A549 (cell line): ENCODE data around the gene IFT80. TPM values are rescaled to one million over a fixed set of nuclear protein-coding genes. Genes with fewer than 3 reads are reported as not detected.
"Not testable (repeated sequence)": the region's sequence is repeated elsewhere in the genome, so short reads cannot be mapped to it uniquely, and the experiment has no call there.

Source experiments
- ATAC-seq, 2 experiments: fragments of 200-7000 bp in 1 of 2; fragments of >200 bp in 1 of 2; cut with Nextera tagmentation in 1 of 2; cut with Tn5 transposase in 1 of 2; 3 replicates each; pipeline versions ENCODE4 v1.8.0 to v1.9.1; 2018 to 2020; ENCODE audit warnings: mild to moderate bottlenecking in 1 of 2, moderate library complexity in 1 of 2
- CTCF ChIA-PET: fragments of 300-600 bp; sonication (Branson Sonifier 250); formaldehyde crosslinking; extraction: SDS; loops from one replicate; lab custom pipeline; 2021; ENCODE audit warnings: antibody characterized with exemption, inconsistent platforms; lab: Yijun Ruan, JAX
- POLR2A ChIA-PET: fragments of 350-600 bp; formaldehyde crosslinking; extraction: SDS; loops from one replicate; lab custom pipeline; 2021; ENCODE audit warnings: antibody characterized with exemption, inconsistent platforms; lab: Yijun Ruan, JAX
- DNase-seq, 2 experiments: peaks; one replicate each; pipeline versions ENCODE4 v3.0.0 to v3.0.0-alpha.2; 2011 to 2016; ENCODE audit warnings: low read depth in 1 of 2, low spot score in 1 of 2
- FAIRE-seq: peaks from 2 replicates; lab custom pipeline; 2011; peaks lifted over from hg19 to GRCh38; lab: Jason Lieb, UNC
- H3K27ac ChIP-seq, 2 experiments: fragments of >200 bp; sonication (Bioruptor Twin); formaldehyde crosslinking; 3 replicates each; pipeline ENCODE4 v1.5.1; 2016 to 2017
- H3K4me1 ChIP-seq: fragments of >200 bp; sonication (Bioruptor Twin); formaldehyde crosslinking; 3 replicates; pipeline ENCODE4 v1.6.1; 2016
- H3K4me2 ChIP-seq: fragments of >200 bp; sonication (Bioruptor Twin); formaldehyde crosslinking; 3 replicates; pipeline ENCODE4 v1.6.1; 2016
- H3K4me3 ChIP-seq: fragments of >200 bp; sonication (Bioruptor Twin); formaldehyde crosslinking; 3 replicates; pipeline ENCODE4 v1.5.1; 2016
- H3K9me3 ChIP-seq: fragments of >200 bp; sonication (Bioruptor Twin); formaldehyde crosslinking; 3 replicates; pipeline ENCODE4 v1.6.1; 2016
- BHLHE40 ChIP-seq: IDR thresholded peaks from 2 replicates; pipeline ENCODE4 v1.6.1; 2012; ENCODE audit warnings: low read depth, low read length, inconsistent platforms
- CHD2 ChIP-seq: fragments of 150-350 bp; IDR thresholded peaks from 2 replicates; pipeline ENCODE4 v1.6.1; 2014; ENCODE audit warnings: low read length; ENCODE audit not compliant: partially characterized antibody
- EHF ChIP-seq: fragments of 250-450 bp; sonication (Bioruptor Pico); IDR thresholded peaks from 2 replicates; pipeline ENCODE4 v1.5.0; 2020; ENCODE audit warnings: mild to moderate bottlenecking
- HDAC2 ChIP-seq: fragments of 200-600 bp; sonication (generic); IDR thresholded peaks from 2 replicates; pipeline ENCODE4 v1.6.1; 2016
- HOXB13 ChIP-seq: fragments of 250-450 bp; sonication (Bioruptor Pico); IDR thresholded peaks from 2 replicates; pipeline ENCODE4 v1.5.0; 2020; ENCODE audit warnings: low read depth, mild to moderate bottlenecking, moderate library complexity
- HOXB5 ChIP-seq: fragments of 250-450 bp; sonication (Bioruptor Pico); IDR thresholded peaks from 2 replicates; pipeline ENCODE4 v1.5.0; 2020; ENCODE audit warnings: mild to moderate bottlenecking, moderate library complexity
- KDM5A ChIP-seq: fragments of 200-600 bp; sonication (generic); IDR thresholded peaks from 2 replicates; pipeline ENCODE4 v1.6.1; 2016; ENCODE audit warnings: antibody characterized with exemption, mild to moderate bottlenecking
- MAFK ChIP-seq: fragments of 450-650 bp; IDR thresholded peaks from 2 replicates; pipeline ENCODE4 v1.6.1; 2014; ENCODE audit not compliant: partially characterized antibody
- MAZ ChIP-seq: fragments of 150-350 bp; IDR thresholded peaks from 2 replicates; pipeline ENCODE4 v1.6.1; 2014; ENCODE audit warnings: antibody characterized with exemption, low read depth, low read length, borderline replicate concordance
- NFE2L2 ChIP-seq: fragments of 150-350 bp; conservative IDR thresholded peaks from 2 replicates; pipeline ENCODE4 v1.6.1; 2014; ENCODE audit warnings: low read length
- NPAS2 ChIP-seq: fragments of 250-450 bp; sonication (Bioruptor Pico); IDR thresholded peaks from 2 replicates; pipeline ENCODE4 v1.8.0; 2022; ENCODE audit warnings: mild to moderate bottlenecking, moderate library complexity, borderline replicate concordance
- POLR2A ChIP-seq: IDR thresholded peaks from 2 replicates; pipeline ENCODE4 v1.6.1; 2012; ENCODE audit warnings: mild to moderate bottlenecking, low read length
- POLR2AphosphoS2 ChIP-seq: conservative IDR thresholded peaks from 2 replicates; pipeline ENCODE4 v1.6.1; 2012; ENCODE audit warnings: low read length, improper control_type of control experiment, inconsistent platforms
- RAD21 ChIP-seq, 2 experiments: fragments of >200 bp in 1 of 2; sonication (Bioruptor Twin) in 1 of 2; formaldehyde crosslinking in 1 of 2; IDR thresholded peaks in 1 of 2; conservative IDR thresholded peaks in 1 of 2; 2 replicates in 1 of 2; 3 replicates in 1 of 2; pipeline ENCODE4 v1.6.1; 2012 to 2018; ENCODE audit warnings: inconsistent platforms in 1 of 2
- RFX5 ChIP-seq: fragments of 450-650 bp; IDR thresholded peaks from 2 replicates; pipeline ENCODE4 v1.7.1; 2014; ENCODE audit warnings: antibody characterized with exemption, mild to moderate bottlenecking, moderate library complexity
- WGBS: methylation state at CpG from one replicate; pipeline ENCODE4 v1.1.6; 2017; ENCODE audit errors: missing lambda C conversion rate; 5-methylcytosine and 5-hydroxymethylcytosine counted together
- polyA plus RNA-seq, 4 experiments: library from polyadenylated mRNA; depleted of rRNA in 3 of 4; stranded (reverse); fragments of >200 nt; fragmentation: RNase III in 1 of 4; extraction: RNeasy Plus Mini Kit Qiagen cat#74134 plus additional on column Dnase treatment in 1 of 4; gene quantifications; 2 replicates in 3 of 4; 3 replicates in 1 of 4; pipeline ENCODE4 v1.2.3, GENCODE V29; 2011 to 2017
- TF ChIP-seq, protein P1 (sequence below): fragments of 450-650 bp; IDR thresholded peaks from 2 replicates; pipeline ENCODE4 v1.6.1; 2014; ENCODE audit warnings: antibody characterized with exemption
- TF ChIP-seq, protein P2 (sequence below): IDR thresholded peaks from 2 replicates; pipeline ENCODE4 v1.6.1; 2012
- TF ChIP-seq, protein P3 (sequence below): fragments of 200-600 bp; sonication (generic); IDR thresholded peaks from 2 replicates; pipeline ENCODE4 v1.6.1; 2016; ENCODE audit warnings: antibody characterized with exemption, mild to moderate bottlenecking, moderate library complexity
- TF ChIP-seq, protein P4 (sequence below): fragments of >200 bp; sonication (Bioruptor Twin); formaldehyde crosslinking; IDR thresholded peaks from 3 replicates; pipeline ENCODE4 v1.5.1; 2016

IFT80 gene
- polyA plus RNA-seq, 2 of the 4 experiments (the other 2 are of a cell fraction) = 30.6 to 41.8 TPM

DNA sequence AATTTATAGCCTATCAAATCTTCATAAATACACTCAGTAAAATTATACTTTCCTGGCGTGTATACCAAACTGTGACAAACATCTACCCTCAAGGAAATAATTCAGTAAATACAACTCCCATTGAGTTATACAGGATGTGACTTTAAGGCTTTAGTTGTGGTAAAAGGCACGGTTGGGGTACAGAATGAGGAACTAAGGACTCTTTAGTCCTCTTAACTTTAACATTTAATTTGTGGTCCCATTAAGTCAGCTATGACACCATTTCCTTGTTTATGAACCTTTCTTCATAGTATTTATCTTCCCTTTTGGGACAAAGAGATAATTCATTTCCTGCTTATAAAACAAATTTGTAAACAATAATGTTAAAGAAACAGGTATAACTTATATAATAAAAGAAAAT, 30.2 kb downstream of the IFT80 start:
- Histone ChIP-seq H3K4me1 (peaks cover 19% of the 10 kb centered on the region), H3K4me2 (no peak overlapping the region), H3K4me3 (no peak overlapping the region), H3K9me3 (no peaks in the 10 kb centered on the region), H3K27ac (no peak overlapping the region)
- FAIRE-seq (no peak), ATAC-seq (no peak), DNase-seq (no peak)
- POLR2A ChIA-PET = no interaction called here
- WGBS = 83% methylated on average over 2 of the region's 2 CpGs
- CTCF ChIA-PET = no interaction called here
- TF ChIP-seq HDAC2 (no peak), MAZ (no peak), KDM5A (no peak)
- TF ChIP-seq, protein P1, sequence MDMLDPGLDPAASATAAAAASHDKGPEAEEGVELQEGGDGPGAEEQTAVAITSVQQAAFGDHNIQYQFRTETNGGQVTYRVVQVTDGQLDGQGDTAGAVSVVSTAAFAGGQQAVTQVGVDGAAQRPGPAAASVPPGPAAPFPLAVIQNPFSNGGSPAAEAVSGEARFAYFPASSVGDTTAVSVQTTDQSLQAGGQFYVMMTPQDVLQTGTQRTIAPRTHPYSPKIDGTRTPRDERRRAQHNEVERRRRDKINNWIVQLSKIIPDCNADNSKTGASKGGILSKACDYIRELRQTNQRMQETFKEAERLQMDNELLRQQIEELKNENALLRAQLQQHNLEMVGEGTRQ = no peak

DNA sequence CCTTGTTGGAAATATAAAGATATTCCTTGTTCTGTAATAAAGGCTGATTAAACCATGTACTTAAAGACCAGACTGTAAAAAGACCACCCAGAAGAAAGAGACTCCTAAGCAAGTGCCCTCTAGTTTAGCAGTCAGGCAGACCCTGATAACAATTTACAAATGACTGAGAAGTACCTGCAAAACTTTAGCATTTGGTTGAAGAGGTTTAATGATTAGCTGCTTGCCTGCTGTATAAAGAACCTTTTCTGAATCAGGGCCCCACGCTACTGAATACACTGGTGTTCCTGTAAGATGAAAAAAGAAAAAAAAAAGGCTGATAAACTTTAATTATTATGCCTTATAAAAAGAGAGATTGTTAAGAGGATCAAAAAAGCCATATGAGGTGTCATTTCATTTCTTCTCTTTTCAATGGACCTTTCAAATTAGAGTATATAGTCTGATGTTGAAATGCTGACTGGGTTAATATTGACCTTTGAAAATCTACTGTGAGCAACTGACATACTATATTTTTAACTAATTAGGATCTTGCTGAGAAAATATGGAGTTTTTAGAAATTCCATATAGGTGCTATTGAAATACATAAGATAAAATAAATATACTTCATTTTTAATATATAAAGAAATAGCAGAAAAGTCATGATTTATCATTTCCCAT, 33.0 kb downstream of the IFT80 start:
- TF ChIP-seq MAFK (peak; percentile 37), EHF (no peak)
- TF ChIP-seq, all 56 proteins: peak for 1
- POLR2A ChIA-PET = no interaction called here

DNA sequence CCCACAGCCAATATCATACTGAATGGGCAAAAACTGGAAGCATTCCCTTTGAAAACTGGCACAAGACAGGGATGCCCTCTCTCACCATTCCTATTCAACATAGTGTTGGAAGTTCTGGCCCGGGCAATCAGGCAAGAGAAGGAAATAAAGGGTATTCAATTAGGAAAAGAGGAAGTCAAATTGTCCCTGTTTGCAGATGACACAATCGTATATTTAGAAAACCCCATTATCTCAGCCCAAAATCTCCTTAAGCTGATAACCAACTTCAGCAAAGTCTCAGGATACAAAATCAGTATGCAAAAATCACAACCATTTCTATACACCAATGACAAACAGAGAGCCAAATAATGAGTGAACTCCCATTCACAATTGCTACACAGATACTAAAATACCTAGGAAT, 36.1 kb downstream of the IFT80 start:
- CTCF ChIA-PET, ATAC-seq, FAIRE-seq: not testable (repeated sequence)

More for the DNA sequence above, 33.0 kb downstream of the IFT80 start:
- DNase-seq = no peak
- no peaks in the 10 kb centered on the region for H3K4me1 ChIP-seq
- H3K9me3 ChIP-seq = no peaks in the 10 kb centered on the region
- no peak overlapping the region for H3K4me3 ChIP-seq
- CTCF ChIA-PET = no interaction called here
- 89% methylated on average over 1 of the region's 1 CpG for WGBS
- ATAC-seq = no peak
- no peak for FAIRE-seq
- no peak overlapping the region for H3K4me2 ChIP-seq
- H3K27ac ChIP-seq = no peak overlapping the region

DNA sequence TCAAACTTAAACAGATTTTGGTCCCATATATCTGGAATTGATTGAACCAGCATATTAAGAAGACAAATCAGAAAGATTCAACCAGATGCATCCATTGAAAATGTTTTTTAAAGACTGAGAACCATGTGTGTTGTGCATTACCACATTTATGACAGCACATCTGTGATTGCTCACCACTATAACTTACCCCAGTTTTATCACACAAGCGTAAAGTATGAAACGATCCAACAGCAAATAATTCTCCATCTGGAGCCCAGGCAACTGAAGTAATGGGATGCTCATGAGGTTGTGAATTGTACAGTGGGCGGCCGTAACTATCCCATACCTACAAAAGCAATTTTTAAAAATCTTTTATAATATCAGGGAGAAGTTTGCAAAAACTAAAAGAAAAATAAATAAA, 43.2 kb downstream of the IFT80 start:
- Histone ChIP-seq H3K9me3 (no peaks in the 10 kb centered on the region), H3K4me3 (no peak overlapping the region), H3K27ac (no peak overlapping the region), H3K4me1 (no peaks in the 10 kb centered on the region), H3K4me2 (no peak overlapping the region)
- ChIA-PET POLR2A (no interaction called here), CTCF (interaction anchor here (2.1 kb wide), 1 partner anchor 323 kb away, joined by 8 read pairs; no protein-coding TSS in a partner anchor)
- DNase-seq (no peak), ATAC-seq (no peak), FAIRE-seq (no peak)
- WGBS = 98% methylated on average over 4 of the region's 4 CpGs
- no peak for TF ChIP-seq HOXB5 (CRISPR knock-in tag)
- no peak for TF ChIP-seq HDAC2
- TF ChIP-seq POLR2AphosphoS2 = no peak
- no peak for TF ChIP-seq RFX5
- TF ChIP-seq, protein P2, sequence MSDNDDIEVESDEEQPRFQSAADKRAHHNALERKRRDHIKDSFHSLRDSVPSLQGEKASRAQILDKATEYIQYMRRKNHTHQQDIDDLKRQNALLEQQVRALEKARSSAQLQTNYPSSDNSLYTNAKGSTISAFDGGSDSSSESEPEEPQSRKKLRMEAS = no peak
- TF ChIP-seq NPAS2 (CRISPR knock-in tag) = no peak
- TF ChIP-seq CHD2 = no peak

More for the DNA sequence above, 36.1 kb downstream of the IFT80 start:
- POLR2A ChIA-PET, DNase-seq, H3K9me3 ChIP-seq, H3K4me2 ChIP-seq, H3K4me3 ChIP-seq, H3K27ac ChIP-seq, H3K4me1 ChIP-seq: not testable (repeated sequence)
- 95% methylated on average over 2 of the region's 2 CpGs for WGBS

DNA sequence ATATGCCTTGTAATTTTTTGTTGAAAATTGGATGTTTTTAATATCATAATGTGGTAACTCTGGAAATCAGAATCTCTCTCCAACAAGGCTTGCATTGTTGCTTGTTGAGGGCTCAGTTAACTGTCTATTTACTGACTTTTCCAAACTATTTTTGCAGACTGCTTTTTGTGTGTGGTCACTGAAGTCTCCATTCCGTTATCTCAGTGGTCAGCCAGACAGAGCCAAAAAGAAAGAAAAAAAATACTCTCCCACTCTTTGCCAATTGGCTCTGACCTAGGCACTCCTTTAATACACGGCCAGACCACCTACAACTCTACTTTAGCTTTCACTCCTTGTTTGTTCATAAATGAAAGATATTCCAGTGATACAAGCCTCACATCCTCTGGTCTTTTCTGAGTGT, 52.5 kb downstream of the IFT80 start:
- no peaks in the 10 kb centered on the region for H3K9me3 ChIP-seq
- ATAC-seq (no peak), FAIRE-seq (no peak), DNase-seq (no peak)
- H3K27ac ChIP-seq = no peak overlapping the region
- POLR2A ChIA-PET = no interaction called here
- no peak overlapping the region for H3K4me3 ChIP-seq
- 95% methylated on average over 2 of the region's 2 CpGs for WGBS
- no peak overlapping the region for H3K4me2 ChIP-seq
- no peaks in the 10 kb centered on the region for H3K4me1 ChIP-seq
- CTCF ChIA-PET = interaction anchor here (0.7 to 1.2 kb wide), 5 partner anchors 13 to 358 kb away, joined by 3 to 6 read pairs (median 3); partner anchors contain the start of gene IL12A
- TF ChIP-seq, protein P3, sequence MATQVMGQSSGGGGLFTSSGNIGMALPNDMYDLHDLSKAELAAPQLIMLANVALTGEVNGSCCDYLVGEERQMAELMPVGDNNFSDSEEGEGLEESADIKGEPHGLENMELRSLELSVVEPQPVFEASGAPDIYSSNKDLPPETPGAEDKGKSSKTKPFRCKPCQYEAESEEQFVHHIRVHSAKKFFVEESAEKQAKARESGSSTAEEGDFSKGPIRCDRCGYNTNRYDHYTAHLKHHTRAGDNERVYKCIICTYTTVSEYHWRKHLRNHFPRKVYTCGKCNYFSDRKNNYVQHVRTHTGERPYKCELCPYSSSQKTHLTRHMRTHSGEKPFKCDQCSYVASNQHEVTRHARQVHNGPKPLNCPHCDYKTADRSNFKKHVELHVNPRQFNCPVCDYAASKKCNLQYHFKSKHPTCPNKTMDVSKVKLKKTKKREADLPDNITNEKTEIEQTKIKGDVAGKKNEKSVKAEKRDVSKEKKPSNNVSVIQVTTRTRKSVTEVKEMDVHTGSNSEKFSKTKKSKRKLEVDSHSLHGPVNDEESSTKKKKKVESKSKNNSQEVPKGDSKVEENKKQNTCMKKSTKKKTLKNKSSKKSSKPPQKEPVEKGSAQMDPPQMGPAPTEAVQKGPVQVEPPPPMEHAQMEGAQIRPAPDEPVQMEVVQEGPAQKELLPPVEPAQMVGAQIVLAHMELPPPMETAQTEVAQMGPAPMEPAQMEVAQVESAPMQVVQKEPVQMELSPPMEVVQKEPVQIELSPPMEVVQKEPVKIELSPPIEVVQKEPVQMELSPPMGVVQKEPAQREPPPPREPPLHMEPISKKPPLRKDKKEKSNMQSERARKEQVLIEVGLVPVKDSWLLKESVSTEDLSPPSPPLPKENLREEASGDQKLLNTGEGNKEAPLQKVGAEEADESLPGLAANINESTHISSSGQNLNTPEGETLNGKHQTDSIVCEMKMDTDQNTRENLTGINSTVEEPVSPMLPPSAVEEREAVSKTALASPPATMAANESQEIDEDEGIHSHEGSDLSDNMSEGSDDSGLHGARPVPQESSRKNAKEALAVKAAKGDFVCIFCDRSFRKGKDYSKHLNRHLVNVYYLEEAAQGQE = no peak
- TF ChIP-seq HOXB13 (no peak), KDM5A (no peak), RFX5 (no peak), NFE2L2 (no peak), BHLHE40 (no peak), RAD21 (conservative IDR thresholded peaks at IDR 0.05 in 1 of 2, IDR thresholded peaks at IDR 0.05 in 1 of 2) (no peak), MAFK (no peak), POLR2A (no peak)
- TF ChIP-seq, protein P4, sequence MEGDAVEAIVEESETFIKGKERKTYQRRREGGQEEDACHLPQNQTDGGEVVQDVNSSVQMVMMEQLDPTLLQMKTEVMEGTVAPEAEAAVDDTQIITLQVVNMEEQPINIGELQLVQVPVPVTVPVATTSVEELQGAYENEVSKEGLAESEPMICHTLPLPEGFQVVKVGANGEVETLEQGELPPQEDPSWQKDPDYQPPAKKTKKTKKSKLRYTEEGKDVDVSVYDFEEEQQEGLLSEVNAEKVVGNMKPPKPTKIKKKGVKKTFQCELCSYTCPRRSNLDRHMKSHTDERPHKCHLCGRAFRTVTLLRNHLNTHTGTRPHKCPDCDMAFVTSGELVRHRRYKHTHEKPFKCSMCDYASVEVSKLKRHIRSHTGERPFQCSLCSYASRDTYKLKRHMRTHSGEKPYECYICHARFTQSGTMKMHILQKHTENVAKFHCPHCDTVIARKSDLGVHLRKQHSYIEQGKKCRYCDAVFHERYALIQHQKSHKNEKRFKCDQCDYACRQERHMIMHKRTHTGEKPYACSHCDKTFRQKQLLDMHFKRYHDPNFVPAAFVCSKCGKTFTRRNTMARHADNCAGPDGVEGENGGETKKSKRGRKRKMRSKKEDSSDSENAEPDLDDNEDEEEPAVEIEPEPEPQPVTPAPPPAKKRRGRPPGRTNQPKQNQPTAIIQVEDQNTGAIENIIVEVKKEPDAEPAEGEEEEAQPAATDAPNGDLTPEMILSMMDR = no peak
- TF ChIP-seq, protein P1 = no peak
